Esophagus squamous epithelium (tissue), 5 donors: Measurements from ENCODE around the gene SZT2. TPM values are rescaled to one million over a fixed set of nuclear protein-coding genes. Genes with fewer than 3 reads are reported as not detected.

ENCODE experiments used
- DNase-seq: peaks from one replicate; lab custom pipeline; 2025; lab: John Stamatoyannopoulos, UW
- H3K27ac ChIP-seq, 4 donors: fragments of 200-600 bp; sonication (generic); one replicate each; pipeline ENCODE4 v1.5.1; 2016 to 2019; ENCODE audit warnings: mild to moderate bottlenecking in 1 of 4
- H3K27me3 ChIP-seq, 4 donors: fragments of 200-600 bp; sonication (generic); 1 replicate in 3 of 4; 2 replicates in 1 of 4; pipeline versions ENCODE4 v1.5.1 to v1.6.0; 2017 to 2021; ENCODE audit warnings: antibody characterized with exemption in 1 of 4
- H3K36me3 ChIP-seq, 3 donors: fragments of 200-600 bp; sonication (generic); one replicate each; pipeline ENCODE4 v1.5.1; 2016 to 2019
- H3K4me1 ChIP-seq, 3 donors: fragments of 200-600 bp; sonication (generic); one replicate each; pipeline ENCODE4 v1.5.1; 2017 to 2019
- H3K4me3 ChIP-seq, 4 donors: fragments of 200-600 bp; sonication (generic); 1 replicate in 3 of 4; 2 replicates in 1 of 4; pipeline ENCODE4 v1.5.1; 2016 to 2019; ENCODE audit warnings: mild to moderate bottlenecking in 2 of 4, moderate library complexity in 1 of 4
- H3K9me3 ChIP-seq, 3 donors: fragments of 200-600 bp; sonication (generic); one replicate each; pipeline ENCODE4 v1.5.1; 2016 to 2019
- CTCF ChIP-seq, 6 experiments: fragments of 450-650 bp in 4 of 6; fragments of 200-600 bp in 2 of 6; sonication (generic) in 2 of 6; IDR thresholded peaks; one replicate each; pipeline ENCODE4 v1.5.1; 2016 to 2019; ENCODE audit warnings: antibody characterized with exemption in 6 of 6, mild to moderate bottlenecking in 4 of 6, moderate library complexity in 4 of 6
- POLR2A ChIP-seq, 4 donors: fragments of 450-650 bp; IDR thresholded peaks; one replicate each; pipeline ENCODE4 v1.6.1; 2017; ENCODE audit warnings: antibody characterized with exemption in 4 of 4, mild to moderate bottlenecking in 4 of 4, moderate library complexity in 3 of 4
- WGBS, 2 donors: methylation state at CpG; one replicate each; pipeline ENCODE4 v1.1.5; 2018; 5-methylcytosine and 5-hydroxymethylcytosine counted together
- intact Hi-C: fragments of 100-400 bp; cut with DNase I; formaldehyde crosslinking; loops from one replicate; pipeline ENCODE4 v1.15.0; 2022
- total RNA-seq, 4 donors: library from RNA; depleted of rRNA; stranded (reverse); fragments of >200 nt; gene quantifications; one replicate each; pipeline ENCODE4 v1.1.0, GENCODE V29; 2016
- donor health status: DM: yes; HTN: yes; CAD: no.

The SZT2 gene
- total RNA-seq, 4 donors from 2014 or later, result 12.4 to 40.0 (median 27.7) TPM

- intact Hi-C loops, result no loop called here
- H3K27ac ChIP-seq, result peak overlapping the region; percentile 94 to 99 (median 97)
- TF ChIP-seq POLR2A (IDR thresholded peaks at IDR 0.05) (peak in 3 of 4 donors; percentile 46 to 67 (median 59)), CTCF (IDR thresholded peaks at IDR 0.05) (no peak)
- WGBS, 2 donors, result 20 to 21% methylated on average over 6 to 7 of the region's 11 CpGs
- H3K9me3 ChIP-seq, result no peaks in the 10 kb centered on the region
- H3K4me1 ChIP-seq, result peaks cover 18 to 56% (median 28%) of the 10 kb centered on the region in 3 donors
- no peaks in the 10 kb centered on the region for H3K27me3 ChIP-seq
- H3K4me3 ChIP-seq, result peak overlapping the region; percentile 70 to 86 (median 85)
- H3K36me3 ChIP-seq, result peaks cover 30 to 46% (median 33%) of the 10 kb centered on the region in 3 donors
- DNase-seq, result no peak
Measured at GRCh38 chr1:43366179-43366578, 23.5 kb upstream of the SZT2 start.

GRCh38 chr1:43366601-43367025 lies 23.1 kb upstream of the SZT2 start:
- intact Hi-C loops, result no loop called here
- peaks cover 18 to 56% (median 28%) of the 10 kb centered on the region in 3 donors for H3K4me1 ChIP-seq
- WGBS, 2 donors, result 40% methylated on average over 1 of the region's 5 CpGs; no CpG with 5 or more reads in 1 of the 2 donors

GRCh38 chr1:43367026-43367903 lies 22.4 kb upstream of the SZT2 start:
- intact Hi-C loops, result no loop called here
- peaks cover 18 to 56% (median 28%) of the 10 kb centered on the region in 3 donors for H3K4me1 ChIP-seq
- H3K9me3 ChIP-seq, result no peaks in the 10 kb centered on the region
- no peaks in the 10 kb centered on the region for H3K27me3 ChIP-seq
- H3K4me3 ChIP-seq, result peak overlapping the region; percentile 70 to 86 (median 85)
- H3K27ac ChIP-seq, result peak overlapping the region; percentile 94 to 99 (median 97)
- peaks cover 28 to 35% (median 30%) of the 10 kb centered on the region in 3 donors for H3K36me3 ChIP-seq
- TF ChIP-seq CTCF (IDR thresholded peaks at IDR 0.05) (peak in 1 of 6 experiments; percentile 5), POLR2A (IDR thresholded peaks at IDR 0.05) (no peak)
- no peak for DNase-seq
- 0 to 4% methylated on average over 4 to 9 of the region's 48 CpGs for WGBS, 2 donors

More at GRCh38 chr1:43366601-43367025, 23.1 kb upstream of the SZT2 start:
- H3K36me3 ChIP-seq, result peaks cover 30 to 42% (median 33%) of the 10 kb centered on the region in 3 donors
- TF ChIP-seq CTCF (IDR thresholded peaks at IDR 0.05) (no peak), POLR2A (IDR thresholded peaks at IDR 0.05) (no peak)
- no peaks in the 10 kb centered on the region for H3K27me3 ChIP-seq
- H3K27ac ChIP-seq, result peak overlapping the region; percentile 94 to 99 (median 97)
- H3K9me3 ChIP-seq, result no peaks in the 10 kb centered on the region
- H3K4me3 ChIP-seq, result peak overlapping the region; percentile 70 to 86 (median 85)
- DNase-seq, result no peak

- H3K9me3 ChIP-seq, result no peaks in the 10 kb centered on the region
- TF ChIP-seq POLR2A (IDR thresholded peaks at IDR 0.05) (peak in 3 of 4 donors; percentile 16 to 86 (median 69)), CTCF (IDR thresholded peaks at IDR 0.05) (peak in 4 of 6 experiments; percentile 16 to 24 (median 22))
- H3K4me1 ChIP-seq, result peaks cover 18 to 64% (median 31%) of the 10 kb centered on the region in 3 donors
- peak within 1 kb of the TSS; percentile 94 to 99 (median 97) for H3K27ac ChIP-seq
- peak within 1 kb of the TSS; percentile 70 to 86 (median 85) for H3K4me3 ChIP-seq
- DNase-seq, result peak; percentile 67
- intact Hi-C loops, result no loop called here
- WGBS, 2 donors, result 0% methylated on average over 2 to 5 of the region's 58 CpGs
- H3K27me3 ChIP-seq, result no peaks in the 10 kb centered on the region
- H3K36me3 ChIP-seq, result peaks cover 22 to 27% (median 24%) of the 10 kb centered on the region in 3 donors
Measured at GRCh38 chr1:43367904-43368645, 21.6 kb upstream of the SZT2 start, which contains the start of gene ELOVL1. Gene ELOVL1 (minus strand): TSS chr1:43368011. CDS start chr1:43365609, 2,402 bp downstream.
